SIG-M5 treated with dmso at 0.1 percent for 504 hours (cell line): ENCODE data around the gene CFI.

ENCODE experiments used
- DNase-seq: peaks from one replicate; lab custom pipeline; 2025; ENCODE audit not compliant: unreplicated experiment; lab: John Stamatoyannopoulos, UW

The CFI gene

DNA sequence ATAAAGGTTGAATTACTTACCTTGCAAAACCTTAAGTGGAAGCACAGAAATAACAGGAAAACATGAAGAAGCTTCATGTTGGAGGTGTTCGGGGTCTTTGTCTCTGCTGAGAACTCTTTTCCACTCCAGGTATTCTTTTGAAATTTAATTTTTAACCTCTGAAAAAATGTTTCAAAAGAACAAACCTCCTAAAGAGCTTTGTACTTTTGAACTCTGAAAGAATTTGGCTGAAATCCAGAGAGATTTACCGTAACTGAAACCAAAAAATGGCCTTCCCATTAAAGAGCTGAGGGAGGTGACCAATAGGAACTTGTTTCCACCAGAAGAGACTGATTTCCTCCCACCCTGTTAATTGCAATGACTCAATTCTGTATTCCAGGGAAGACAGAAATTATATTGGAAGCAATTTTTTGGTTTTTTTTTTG is at the start of gene CFI:
CFI (minus strand) TSS at position 105 of the 425 bp plus-strand sequence; CDS start at position 77, 28 bp downstream.
- no peak for DNase-seq

DNA sequence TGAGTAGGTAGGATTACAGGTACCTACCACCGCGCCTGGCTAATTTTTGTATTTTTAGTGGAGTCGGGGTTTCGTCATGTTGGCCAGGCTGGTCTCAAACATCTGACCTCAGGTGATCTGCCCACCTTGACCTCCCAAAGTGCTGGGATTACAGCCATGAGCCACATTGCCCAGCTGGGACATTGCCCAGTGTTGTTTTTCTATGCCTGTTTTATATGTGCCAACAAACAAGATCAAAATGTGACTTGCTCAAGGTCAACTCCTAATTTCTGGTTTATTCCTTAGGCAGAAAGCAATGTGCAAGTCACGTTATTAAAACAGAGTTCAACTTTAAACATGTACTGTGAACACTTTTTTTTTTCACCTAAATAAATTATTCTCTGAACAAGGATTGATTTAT is 48.8 kb upstream of the CFI start:
- no peak for DNase-seq

DNA sequence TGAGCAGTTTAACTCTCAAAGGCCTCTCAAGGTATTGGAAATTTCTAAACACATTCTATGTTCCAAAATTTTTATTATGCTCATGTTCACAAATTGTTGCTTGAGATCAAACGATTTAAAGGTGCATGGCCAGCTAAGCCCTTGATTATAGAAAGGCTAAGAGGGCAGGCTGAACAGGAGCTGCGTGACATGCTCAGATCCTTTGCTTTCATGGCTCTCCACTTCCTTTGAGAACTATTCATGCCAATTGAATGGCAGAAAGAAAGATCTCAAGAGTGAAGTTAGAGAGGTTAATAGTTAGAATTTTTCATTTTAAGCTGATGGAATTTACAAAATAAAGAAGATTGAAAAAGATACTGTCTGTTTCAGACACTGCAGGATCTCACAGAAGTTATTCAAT is 46.7 kb upstream of the CFI start:
- no peak for DNase-seq

DNA sequence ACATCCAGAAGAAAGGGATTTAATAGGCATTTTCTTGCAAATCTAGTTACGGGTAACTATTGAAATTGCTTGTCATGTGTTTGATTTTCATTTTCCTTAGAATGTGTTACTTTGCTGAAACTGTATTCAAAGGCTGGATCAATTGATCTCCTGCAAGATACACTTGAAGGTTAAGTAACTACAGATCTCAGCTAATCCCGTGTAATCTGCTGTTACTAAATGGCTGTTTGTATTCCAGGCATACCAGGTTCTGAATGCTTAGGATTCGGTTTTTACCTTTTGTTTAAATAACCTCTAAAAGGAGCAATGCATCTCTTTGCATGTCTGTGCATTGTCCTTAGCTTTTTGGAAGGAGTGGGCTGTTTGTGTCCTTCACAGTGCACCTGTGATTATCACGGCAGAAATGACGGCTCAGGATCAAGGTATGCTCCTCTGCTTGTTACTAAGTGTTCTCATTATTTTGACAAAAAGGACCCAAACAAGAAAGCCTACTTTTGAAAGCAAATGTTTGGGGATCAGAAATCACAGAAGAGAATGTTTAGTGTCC is 46.2 kb upstream of the CFI start, which contains the start of gene LRIT3:
LRIT3 (plus strand) TSS at position 212 of the 547 bp plus-strand sequence; CDS start at position 307, 95 bp downstream.
- DNase-seq = no peak

DNA sequence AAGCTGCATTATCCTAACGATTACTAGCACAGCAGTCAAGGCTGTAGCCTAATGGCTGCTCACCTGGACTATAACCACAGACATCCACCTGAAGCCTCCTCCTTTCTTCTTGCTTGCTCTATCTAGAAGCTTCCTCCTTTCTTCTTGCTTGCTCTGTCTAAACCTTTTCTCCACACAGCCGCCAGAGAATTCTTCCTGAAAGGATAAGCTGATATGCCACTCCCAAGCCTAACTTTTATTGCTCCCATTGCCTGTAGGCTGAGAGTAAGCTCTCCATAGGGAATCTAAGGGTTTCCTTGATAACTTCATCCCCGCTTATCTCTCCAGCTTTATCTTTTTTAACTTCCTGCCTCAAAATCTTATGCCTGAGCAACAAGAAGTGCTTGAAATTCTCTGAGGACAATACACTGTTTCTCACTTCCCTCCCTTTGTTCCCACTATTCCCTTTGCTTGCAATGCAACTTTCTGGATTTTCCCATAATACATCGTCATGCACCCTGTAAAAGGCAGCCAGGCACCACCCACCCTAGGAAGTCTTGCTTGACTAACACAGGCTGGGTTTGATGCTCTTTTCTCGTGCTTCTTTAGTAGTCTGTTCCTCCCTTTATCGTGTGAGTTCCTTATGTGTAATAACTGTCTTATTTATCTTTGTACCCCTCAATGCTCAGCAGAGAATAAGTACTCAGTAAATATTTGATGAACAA is 44.7 kb upstream of the CFI start:
- no peak for DNase-seq

DNA sequence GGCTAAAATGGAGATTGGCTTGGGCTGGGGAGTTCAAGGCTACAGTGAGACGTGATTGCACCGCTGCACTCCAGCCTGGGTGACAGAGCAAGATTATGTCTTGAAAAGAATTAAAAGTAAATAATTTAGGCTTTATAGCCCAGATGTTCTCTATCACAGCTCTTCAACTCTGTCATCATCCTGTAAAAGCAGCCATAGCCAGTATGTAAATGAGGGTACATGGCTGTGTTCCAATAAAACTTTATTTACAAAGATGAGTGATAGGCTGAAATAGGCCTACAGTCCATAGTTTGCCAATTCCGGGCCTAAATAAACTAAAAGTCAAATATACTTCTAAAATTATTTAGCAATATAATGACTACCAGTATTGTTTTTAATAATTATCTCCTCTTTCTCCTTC is 35.2 kb upstream of the CFI start:
- no peak for DNase-seq

DNA sequence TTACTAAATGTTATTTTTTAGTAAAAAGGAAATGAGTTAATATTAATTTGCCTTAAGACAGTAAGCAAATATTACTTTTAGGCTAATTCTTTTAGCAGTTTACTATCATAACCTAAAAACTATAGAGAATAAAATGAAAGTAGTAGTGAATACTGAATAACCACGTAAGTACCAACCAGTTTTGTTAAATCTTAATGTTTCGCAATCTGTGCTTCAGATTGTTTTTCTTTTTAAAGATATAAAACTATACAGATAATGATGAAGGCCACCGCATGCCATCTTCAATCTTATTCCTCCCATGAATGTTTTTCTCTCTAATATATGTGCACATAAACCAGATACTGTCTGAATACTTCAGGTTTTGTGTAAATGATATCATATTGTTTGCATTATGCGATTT is 32.0 kb upstream of the CFI start:
- DNase-seq = no peak

DNA sequence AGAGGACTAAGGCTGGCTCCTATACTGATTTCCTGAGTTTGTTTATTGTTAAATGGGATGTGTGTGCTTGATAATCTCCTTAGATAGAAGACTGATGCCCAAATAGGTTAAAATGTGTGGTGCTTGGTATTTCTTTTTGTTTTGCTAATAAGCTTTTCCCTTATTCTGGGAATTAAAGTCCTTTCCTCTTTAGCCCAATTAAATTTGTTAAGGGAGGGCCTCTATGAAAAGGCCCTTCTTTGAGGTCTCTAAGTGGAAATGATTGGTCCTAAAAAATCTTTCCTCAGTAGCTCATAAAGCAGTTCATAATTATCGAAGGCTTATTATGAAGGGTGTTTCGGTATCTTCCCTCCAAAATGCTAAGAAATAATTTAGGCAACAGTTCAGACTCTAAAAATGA is 25.9 kb upstream of the CFI start, which contains the start of gene RRH:
RRH (plus strand) TSS at position 301 of the 400 bp plus-strand sequence; CDS start at position 357, 56 bp downstream.
- DNase-seq = no peak

DNA sequence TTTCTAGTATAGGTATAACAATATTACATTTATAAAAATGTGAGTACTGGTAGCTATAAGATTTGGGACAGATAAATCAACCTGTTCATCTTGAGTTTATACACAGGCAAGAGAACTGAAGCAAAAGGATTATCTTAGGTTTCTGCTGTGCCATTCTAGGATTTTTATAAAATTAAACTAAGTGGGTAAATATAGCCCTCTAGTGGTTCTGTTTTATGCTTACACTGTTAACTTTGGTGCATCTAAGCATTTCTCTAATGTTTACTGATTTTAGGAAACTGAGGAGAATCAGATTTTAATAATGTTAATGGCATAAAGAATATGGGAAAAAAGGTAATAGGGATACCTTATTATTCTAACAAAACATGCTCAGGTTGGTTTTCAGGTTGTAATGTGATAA is 24.9 kb upstream of the CFI start:
- peak; percentile 13 for DNase-seq

DNA sequence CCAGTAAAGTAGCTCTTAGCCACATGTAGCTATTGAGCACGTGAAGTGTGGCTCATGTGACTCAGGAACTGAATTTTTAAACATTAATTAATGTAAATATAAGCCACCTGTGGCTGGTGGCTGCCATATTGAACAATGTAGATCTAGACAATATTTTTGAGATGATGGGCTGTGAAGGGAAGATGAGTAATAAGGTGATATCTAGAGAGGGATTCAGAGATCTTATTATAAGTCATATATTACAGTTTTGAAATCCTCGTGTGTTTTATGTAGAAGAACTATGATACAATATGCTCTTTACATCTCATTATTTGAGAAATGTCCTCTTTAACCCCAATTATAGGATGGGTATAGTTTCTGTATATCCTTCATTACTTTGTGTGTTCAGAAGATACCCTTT is 19.4 kb upstream of the CFI start:
- DNase-seq = no peak

DNA sequence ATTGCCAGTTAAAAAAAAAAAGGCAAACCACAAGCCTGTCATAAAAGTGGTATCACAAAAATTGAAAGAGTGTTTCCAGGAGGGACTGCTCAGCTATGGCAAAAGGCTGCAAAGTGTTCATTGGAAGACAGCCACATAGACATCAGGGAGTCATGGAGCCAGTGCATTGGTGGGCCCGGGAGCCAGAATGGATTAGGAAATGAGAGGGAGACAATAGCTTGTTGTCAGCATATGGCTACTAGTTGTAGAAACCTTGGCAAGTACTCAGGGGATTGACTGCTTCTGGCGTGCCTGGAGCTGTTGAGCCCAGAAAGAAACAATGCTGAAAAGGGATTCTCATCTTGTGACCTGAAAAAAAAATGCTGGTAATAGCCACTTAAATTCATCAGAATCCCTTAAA is 18.8 kb upstream of the CFI start:
- no peak for DNase-seq

DNA sequence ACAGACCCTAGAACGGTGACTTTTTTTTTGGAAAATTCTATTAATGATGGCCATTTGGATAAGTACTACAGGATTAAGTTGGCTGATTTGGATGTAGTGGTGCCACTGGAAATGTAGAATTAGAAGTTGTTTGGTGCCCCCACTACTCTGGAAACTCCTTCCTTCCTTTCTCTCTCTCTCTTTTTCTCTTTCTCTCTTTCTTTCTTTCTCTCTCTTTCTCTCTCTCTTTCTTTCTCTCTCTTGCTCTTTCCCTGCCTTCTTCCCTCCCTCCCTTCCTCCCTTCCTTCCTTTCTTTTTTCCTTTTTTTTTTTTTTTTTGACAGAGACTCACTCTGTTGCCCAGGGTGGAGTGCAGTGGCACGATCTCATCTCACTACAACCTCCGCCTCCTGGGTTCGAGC is 16.5 kb upstream of the CFI start:
- DNase-seq = no peak

DNA sequence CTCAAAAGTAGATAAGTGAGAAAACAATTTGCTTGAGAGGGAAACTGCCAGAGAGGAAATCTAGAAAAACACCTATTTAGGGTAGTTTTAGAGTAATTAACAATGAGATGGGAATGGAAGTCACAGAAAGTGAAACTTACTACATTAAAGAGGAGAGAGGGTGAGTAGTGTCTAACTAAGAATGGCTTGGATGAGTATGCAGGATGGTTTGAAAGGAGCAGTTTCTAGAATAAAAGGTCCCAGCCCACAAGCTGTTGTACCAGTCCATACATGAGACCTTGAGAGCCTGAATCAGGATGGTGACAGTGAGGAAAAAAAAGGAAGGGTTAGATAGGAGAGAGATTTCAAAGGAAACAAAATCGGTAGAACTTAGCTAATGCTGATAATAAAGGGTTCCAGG is 15.1 kb upstream of the CFI start:
- DNase-seq = no peak

DNA sequence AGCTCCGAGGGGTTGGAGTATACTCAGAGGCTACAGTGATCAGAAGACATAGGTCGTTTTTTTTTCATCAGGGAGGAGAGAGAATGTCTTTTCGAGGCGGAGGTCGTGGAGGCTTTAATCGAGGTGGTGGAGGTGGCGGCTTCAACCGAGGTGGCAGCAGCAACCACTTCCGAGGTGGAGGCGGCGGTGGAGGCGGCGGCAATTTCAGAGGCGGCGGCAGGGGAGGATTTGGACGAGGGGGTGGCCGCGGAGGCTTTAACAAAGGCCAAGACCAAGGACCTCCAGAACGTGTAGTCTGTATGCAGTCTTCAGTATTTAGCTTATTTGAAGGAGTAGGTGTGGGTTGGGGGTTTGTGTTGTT is 14.3 kb upstream of the CFI start:
- no peak for DNase-seq

DNA sequence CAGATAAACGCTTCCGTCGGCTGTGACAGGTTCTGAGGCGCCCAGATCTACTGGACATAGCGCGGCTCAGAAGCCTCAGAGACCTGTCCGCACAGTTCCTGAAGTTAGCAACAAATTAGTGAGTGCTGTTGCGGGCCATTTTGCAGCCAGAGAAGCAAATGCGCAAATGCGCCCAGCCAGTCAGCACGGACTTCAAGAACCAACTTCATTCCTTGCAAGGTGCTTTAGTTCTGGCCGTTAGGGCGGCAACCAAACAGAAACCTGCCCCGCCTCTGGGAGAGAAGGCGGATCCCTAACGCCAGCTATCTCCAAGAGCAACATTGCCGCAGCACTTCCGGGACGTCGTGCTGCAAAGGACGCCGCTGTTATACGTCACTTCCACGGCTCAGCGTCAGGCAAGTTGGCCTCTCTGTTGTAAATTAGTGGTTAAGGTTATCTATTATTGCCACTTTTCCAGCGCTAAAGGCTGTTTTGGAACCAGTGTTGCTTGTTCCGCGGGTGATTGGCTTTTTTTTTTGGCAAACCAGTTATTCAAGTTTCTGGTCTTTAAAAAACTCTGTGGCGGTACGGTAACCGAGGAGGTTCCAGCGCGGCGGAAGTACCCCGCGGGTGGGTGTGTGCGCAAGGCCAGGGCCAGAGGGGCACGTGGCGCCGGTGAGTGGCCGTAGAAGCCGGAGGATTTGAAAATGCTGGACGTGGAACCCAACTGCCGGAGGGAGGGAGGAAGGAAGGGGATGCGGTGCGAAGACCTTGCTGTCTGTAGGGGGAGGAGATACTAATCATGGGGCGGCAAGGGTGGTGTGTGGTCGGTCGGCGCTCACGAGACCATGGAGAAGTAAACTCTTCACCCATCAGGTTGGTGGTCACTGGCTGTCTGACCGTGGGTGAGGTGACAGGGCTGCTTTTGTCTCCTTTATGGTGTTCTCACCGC is 13.6 kb upstream of the CFI start, which contains the start of gene GAR1:
GAR1 (plus strand) TSS at position 612 of the 931 bp plus-strand sequence. CDS start 403 bp downstream, outside the sequence.
- peak; percentile 95 for DNase-seq

DNA sequence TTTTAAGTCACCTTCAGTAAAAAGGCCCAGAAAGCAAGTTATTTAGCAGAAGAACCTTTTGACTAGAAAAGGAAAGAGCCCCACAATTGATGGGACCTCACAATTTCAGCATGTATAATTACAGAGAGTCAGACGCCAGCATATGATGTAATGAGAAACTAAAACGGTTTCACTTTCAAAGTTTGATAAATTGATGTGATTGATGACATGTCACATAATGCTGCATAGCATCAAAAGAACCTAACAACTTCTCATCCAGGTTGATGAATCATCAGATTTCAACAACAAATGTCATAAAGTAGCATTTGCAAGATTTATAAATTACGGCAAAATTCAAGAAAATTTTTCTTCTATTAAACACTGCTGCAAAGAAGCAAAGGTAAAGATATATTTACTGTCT is 9.9 kb upstream of the CFI start:
- no peak for DNase-seq

DNA sequence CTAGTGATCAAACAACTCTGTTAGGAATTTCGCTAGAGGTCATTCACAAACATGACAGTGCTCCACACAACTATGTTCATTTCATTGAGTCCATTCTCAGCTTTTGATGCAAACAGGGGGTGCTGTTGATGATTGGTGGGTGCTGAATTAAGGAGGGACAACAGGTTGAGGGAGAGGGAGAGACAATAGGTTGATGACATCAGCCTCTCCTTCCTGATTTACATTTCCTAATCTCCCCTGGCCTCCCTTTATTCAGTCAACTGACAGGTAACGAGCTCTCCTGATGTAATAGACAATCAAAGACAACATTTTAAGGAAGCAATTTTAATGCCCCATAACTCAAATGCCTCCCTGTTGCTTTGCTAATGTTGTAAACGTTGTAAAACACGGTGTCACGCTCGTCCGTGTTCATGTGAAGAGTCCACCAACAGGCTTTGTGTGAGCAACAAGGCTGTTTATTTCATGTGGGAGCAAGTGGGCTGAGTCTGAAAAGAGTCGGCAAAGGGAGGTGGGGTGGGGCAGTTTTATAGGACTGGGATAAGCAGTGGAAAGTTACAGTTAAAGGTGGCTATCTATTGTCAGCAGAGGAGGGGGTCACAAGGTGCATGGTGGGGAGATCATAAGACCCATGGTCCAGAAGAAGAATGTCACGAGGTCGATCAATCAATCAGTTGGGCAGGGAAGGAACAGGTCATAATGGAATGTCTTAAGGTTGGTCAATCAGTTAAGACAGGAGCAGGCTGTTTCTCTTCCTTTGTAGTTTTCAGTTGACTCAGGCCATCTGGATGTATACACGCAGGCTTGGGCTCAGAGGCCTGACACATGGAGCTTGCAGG is 9.0 kb upstream of the CFI start:
- DNase-seq = no peak

DNA sequence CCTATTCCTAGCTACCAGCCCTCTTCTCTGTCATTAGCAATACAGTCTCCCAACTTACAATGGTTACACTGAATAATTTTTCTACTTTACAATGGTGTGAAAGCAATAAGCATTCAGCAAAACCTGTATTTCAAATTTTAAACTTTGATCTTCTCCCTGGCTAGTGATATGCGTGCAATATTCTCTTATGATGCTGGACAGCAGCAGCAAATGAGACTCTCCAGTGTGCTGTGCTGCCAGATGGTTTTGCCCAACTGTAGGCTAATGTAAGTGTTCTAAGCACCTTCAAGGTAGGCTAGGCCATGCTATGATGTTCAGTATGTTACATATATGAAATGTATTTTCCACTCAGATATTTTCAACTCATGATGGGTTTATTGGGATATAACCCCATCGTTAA is 7.9 kb upstream of the CFI start:
- DNase-seq = no peak

DNA sequence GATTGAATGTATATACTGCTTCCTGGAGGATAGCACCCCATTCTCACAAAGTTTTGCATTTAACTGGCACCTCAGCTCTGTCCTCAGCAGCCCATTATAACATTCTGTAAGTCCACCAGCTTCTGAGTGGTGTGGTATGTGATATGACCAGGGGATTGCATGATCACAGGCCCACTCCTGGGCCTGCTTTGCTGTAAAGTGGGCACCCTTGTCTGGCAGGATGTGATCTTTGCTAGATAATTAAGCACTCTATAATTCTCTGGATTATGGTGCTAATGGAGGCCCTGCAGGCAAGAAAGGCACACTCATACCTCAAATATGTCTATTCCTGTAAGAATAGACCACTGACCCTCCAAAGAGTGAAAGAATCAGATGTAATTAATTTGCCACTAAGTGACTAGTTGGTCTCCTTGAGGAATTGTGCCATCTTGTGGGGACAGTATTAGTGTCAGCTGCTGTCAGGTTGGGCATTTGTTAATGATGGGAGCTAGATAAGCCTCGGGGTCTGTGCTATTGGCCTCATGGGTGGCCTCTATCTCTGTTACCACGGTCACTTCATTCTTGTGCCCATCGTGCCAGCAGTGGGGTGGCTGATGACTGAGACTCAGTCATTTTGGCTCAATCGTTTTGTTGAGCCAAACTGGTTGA is 2.2 kb upstream of the CFI start:
- peak; percentile 29 for DNase-seq

DNA sequence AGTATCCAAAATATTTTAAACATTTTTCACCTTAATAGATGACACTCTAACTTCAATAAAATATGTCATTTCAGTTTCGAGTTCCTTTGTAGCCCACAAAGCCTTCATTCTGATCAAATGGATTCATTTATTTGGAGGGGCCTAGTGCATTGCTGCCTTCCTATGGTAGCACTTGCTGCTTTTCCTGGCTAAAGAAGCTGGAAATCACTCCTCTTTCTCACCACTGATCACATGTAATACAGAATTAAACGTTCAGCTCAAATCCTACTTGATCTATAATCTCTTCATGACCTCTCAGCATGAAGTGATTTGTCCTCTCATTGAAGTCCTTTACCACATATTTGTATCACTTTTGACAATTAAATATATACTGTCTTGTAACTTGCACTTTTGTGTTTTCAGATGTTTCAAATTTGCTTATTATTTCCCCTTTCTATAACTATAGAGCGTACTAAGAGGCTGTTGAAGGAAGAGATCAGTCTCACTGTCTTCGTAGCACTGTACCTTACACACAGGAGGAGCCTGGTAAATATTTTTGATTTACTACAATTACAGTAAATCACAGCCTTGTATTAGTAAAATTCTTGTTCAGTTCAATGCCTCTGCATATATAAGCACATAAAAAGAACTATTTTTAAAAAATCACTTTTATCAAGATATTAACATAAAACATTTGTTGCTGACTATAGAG is 555 bp downstream of the CFI start:
- DNase-seq = no peak
